MM.1S (cell line): ENCODE results near the gene FBXL20.
A peak's percentile ranks its signal among the peaks of the same experiment; 100 is the strongest.

Experiments used
- EZH2 ChIP-seq: fragments of 300-600 bp; sonication (generic); optimal IDR thresholded peaks from 2 replicates; pipeline ENCODE3; 2017; ENCODE audit warnings: low read depth, mild to moderate bottlenecking, antibody characterized with exemption, low read length, mixed read lengths
- EZH2phosphoT487 ChIP-seq: fragments of 300-600 bp; sonication (generic); IDR thresholded peaks from 2 replicates; pipeline ENCODE4 v1.6.1; 2018; ENCODE audit warnings: antibody characterized with exemption, low read length
- TF ChIP-seq, protein P1 (sequence below): fragments of 300-600 bp; sonication (generic); IDR thresholded peaks from 2 replicates; pipeline ENCODE4 v1.5.1; 2016; ENCODE audit warnings: antibody characterized with exemption, low read length, mixed read lengths

DNA sequence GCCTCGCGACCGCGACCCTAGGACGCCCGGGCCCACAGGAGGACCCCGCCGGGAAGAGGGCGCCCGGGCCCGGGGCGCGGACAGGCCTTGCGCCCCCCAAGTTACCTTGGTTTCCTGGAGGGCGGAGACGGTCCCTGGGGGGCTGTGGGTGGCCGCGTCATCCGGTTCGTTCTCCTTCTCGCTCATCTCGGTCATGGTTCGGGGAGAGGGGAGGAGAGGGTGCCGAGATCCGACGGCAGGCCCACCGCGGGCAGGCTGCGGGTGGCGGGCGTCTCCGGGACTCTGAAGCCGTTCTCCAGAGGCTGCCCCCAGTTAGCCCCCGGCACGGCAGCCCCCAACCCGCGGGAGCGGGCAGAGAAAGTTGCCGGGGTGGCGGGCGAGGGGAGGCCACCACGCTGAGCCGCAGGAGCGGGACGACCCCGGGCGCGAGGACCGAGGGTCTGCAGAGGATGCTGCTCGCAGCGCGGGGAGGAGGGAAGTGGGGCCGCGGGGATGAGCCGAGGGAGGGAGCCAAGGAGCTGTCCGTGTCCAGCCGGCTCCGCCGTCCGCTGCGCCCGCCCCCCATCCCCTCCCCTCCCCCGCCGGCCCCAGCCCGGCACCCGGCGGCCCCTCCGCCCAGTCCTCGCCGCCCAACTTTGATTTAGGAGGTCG lies 176.0 kb downstream of the FBXL20 start, which contains the start of gene STAC2:
- TF ChIP-seq, protein P1, sequence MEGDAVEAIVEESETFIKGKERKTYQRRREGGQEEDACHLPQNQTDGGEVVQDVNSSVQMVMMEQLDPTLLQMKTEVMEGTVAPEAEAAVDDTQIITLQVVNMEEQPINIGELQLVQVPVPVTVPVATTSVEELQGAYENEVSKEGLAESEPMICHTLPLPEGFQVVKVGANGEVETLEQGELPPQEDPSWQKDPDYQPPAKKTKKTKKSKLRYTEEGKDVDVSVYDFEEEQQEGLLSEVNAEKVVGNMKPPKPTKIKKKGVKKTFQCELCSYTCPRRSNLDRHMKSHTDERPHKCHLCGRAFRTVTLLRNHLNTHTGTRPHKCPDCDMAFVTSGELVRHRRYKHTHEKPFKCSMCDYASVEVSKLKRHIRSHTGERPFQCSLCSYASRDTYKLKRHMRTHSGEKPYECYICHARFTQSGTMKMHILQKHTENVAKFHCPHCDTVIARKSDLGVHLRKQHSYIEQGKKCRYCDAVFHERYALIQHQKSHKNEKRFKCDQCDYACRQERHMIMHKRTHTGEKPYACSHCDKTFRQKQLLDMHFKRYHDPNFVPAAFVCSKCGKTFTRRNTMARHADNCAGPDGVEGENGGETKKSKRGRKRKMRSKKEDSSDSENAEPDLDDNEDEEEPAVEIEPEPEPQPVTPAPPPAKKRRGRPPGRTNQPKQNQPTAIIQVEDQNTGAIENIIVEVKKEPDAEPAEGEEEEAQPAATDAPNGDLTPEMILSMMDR, result no peak
- TF ChIP-seq EZH2phosphoT487 (no peak), EZH2 (peak; percentile 68)
